CD4-positive, alpha-beta T cell treated with Interleukin-21 for 1 hour (primary cell): ENCODE measurements around the gene CHRND.
"Not testable (repeated sequence)": the region's sequence is repeated elsewhere in the genome, so short reads cannot be mapped to it uniquely, and the experiment has no call there.

ENCODE experiments used
- DNase-seq: peaks from one replicate; pipeline ENCODE4 v3.0.0-alpha.2; 2020

The CHRND gene

DNA sequence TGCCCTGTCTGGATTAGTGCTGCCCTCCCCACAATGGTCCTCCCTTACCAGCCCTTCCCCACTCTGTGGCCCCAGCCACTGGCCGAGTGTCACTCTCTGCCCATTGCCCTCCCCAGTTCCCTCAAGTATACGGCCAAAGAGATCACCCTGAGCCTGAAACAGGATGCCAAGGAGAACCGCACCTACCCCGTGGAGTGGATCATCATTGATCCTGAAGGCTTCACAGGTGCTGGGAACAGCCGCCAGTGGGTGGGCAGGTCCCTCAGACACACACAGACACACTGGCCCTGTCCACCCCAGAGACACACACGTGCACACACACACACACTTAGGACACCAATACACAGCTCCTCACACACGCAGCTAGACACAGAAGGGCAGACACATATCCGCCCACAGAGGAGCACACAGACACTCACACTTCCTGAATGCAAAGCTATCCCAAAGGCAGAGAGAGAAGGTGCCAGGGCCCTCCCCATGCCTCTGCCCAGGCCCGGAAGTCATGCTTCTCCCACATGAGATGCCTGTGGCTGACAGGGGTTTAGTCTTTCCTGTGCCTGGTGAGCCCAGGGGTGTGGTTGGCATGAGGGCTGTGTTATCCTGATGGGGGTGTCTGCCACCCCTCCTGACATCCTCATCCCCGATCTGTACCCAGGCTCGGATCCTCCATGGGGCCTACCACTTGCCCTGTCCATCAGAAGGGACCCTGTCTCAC, 2.9 kb downstream of the CHRND start:
- DNase-seq = no peak

DNA sequence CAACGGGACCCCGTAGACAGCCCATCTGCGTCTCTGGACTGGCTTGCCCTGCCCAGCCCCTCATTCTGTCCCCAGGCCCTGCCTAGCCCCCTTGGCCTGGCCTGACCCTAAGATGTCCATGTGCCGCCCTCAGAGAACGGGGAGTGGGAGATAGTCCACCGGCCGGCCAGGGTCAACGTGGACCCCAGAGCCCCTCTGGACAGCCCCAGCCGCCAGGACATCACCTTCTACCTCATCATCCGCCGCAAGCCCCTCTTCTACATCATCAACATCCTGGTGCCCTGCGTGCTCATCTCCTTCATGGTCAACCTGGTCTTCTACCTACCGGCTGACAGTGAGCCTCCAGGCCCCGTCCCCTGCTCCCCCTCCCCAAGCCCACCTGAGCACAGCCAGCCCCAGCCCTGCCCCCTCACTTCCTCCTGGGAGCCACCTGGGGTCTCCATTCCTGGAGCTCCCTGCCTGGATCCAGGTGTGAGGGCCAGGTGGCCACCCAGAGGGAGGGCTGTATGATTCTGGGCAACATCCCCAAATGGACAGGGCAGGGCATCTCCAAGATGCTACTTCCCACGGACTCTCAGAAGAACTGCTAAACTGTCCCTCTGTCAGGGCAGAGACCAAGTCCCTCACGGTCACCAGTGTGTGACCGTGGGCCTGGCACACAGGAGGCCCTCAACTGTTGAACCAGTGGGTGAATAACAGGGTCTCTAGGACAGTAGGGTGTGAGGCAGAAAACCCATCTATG, 4.0 kb downstream of the CHRND start:
- DNase-seq = no peak

DNA sequence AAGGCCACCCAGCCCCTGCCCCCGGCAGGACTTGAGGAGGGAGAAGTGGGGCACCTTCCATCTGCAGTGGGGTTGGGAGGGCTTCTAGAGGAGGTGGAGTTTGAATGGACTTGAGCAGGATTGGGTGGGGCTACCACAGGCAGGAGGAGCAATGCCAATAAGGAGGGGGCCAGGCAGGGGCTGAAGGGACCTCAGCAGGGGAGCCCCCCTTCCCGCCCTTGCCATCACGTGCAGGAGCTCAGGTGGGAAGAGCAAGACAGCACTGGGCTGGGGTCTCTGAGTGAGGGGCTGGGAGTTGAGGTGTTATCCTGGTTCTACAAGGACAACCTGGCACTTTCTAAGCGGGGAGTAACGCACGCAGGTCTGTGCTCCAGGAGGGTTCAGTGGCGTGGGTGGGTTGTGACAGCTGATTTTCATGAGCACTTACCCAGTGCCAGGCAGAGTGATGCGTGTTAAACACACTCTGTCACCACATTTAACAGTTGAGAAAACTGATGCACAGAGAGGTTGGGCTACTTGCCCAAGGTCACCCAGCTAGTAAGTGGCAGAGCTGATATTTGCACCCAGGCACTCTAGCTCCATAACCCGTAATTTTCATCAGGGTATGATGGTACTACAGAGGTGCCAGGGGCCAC, 4.8 kb downstream of the CHRND start:
- no peak for DNase-seq

DNA sequence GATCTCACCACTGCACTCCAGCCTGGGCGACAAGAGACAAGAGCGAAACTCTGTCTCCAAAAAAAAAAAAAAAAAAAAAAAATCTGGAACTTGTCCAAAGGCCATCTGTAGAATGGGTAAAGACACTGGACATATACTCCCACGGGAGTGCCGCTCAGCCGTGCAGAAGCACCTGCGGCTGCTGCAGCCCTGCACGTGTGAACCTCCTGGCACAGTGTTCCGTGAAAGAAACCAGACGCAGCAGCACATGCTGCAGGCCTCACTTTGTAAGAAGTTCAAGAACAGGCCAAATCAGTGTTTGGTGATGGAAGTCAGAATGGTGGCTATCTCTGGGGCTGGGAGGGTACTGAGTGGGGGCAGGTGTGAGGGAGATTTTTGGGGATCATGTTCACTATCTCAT, 6.5 kb downstream of the CHRND start:
- DNase-seq = no peak

DNA sequence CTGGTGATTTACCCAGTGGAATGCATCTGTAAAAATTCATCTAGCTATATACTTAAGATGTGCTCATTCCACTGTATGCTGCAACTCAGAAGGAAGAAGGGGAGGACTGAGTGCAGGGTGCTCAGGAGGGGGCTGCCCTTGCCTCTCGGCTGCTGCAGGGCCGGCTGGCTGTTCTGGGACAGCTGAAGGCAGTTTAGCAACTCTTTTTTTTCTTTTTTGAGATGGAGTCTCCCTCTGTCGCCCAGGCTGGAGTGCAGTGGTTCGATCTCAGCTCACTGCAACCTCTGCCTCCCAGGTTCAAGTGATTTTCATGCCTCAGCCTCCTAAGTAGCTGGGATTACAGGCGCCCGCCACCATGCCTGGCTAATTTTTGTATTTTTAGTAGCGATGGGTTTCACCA, 6.9 kb downstream of the CHRND start:
- DNase-seq = not testable (repeated sequence)

DNA sequence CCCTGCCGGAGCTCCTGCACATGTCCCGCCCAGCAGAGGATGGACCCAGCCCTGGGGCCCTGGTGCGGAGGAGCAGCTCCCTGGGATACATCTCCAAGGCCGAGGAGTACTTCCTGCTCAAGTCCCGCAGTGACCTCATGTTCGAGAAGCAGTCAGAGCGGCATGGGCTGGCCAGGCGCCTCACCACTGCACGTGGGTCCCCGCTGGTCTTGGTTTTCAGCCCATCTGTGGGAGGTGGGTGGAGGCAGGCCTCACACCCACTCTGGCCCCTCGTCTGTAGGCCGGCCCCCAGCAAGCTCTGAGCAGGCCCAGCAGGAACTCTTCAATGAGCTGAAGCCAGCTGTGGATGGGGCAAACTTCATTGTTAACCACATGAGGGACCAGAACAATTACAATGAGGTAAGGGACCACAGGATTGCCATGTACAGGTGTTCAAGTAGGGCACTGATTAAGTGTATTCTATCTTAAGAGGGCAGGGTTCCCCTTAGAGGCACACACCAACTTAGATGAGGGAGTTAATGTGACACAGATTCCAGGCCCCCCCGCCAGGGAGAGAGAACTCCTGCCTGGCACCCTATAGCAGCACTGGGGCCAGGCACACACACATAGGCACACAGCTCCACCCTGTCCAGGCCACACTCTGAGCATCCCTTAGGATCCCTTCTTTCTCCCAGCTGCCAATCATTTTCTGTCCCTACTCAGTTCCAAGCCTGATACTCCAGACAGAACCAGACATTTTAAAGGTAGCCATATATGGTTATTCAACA, 8.2 kb downstream of the CHRND start:
- DNase-seq = no peak

DNA sequence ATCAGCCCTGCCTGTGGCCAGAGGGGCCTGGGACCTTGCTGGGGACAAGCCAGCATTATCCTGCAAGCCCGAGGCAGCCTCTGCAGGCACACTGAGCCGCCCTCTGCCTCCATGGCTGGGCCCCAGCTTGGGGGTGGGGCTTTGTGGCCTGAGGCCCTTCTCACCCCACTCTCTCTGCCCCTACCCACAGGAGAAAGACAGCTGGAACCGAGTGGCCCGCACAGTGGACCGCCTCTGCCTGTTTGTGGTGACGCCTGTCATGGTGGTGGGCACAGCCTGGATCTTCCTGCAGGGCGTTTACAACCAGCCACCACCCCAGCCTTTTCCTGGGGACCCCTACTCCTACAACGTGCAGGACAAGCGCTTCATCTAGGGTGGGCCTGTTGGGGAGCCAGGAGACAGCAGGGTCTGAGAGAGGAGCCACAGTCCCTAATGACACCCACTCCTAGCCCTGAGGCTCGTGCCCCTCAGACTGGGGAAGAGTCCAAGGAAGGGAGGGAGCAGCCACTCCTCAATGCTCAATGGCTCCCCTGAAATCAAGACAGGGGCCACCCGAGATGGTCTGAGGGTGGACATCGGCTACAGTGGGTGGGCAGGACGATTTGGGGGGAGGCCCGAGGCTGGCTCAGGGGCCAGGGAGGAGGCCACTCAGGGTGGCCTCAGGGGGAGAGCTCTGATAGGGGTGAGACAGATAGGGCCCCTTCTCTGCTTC, 9.1 kb downstream of the CHRND start:
- no peak for DNase-seq

DNA sequence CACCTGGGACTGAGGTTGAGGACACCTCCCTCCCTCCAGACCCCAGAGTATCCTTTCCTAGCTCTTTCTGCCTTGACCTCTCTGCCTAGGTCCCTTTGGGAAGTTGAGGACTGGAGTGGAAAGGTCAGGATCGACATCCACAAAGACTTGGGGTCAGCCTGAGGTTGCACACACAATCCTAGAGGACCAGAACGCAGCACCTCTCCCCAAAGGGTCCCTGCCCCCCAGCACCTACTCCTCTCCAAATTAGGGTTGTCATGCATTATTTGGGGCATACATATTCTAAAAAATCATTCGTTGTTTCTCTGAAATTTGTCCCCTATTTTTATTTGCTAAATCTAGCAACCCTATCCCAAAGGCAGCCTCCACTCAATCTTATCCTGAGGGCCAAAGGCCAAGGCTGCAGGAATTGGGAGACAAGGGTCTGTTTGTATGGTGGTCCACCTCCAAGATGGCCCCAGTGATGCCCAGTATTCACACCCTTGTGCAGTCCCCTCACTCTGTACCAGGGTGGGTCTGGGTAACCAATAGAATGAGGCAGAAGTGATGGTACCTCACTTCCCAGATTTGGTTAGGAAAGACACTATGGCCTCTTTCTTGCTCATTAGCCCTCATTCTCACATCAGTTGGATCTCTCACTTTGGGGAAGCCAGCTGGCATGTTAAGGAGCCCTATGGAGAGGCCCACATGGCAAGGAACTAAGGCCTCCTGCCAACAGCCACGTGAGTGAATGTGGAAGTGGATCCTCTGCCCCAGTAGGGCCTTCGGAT, 10.0 kb downstream of the CHRND start:
- DNase-seq = no peak

DNA sequence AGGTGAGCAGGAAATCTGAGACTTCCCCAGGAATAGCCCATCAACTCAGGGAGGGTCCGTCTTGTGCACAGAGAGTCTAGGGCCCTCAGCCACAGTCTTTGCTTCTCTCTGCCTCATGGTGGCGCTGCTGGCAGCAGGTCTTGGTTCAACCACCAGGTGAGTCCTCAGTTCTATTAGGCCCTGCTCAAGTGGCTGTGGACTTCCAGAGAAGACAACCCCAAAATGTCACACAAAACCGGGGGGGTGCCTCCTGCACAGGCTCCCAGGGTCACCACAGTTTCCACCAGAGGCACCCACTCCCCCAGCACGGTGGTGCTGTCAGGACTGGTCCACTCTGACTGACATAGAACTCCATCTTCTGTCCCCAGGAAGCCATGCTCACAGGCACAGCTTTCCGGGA, 11.1 kb downstream of the CHRND start:
- no peak for DNase-seq

DNA sequence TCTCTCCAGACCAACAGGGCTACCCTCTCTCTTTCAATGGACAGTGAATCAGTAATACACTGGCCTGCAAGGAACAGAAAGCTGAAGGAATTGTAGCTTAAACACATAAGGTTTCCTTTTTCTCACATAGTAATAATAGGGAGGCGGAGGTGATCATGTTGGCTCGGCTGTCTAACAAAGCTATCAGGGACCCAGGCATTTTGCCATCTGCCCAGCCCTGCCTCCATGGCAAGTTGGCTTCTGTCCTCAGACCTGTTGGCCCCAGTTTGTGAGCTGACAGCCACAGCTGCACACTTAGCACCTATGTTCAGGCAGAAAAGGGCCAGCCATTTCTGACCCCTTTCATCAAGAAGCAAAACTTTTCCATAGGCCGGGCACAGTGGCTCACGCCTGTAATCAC, 11.5 kb downstream of the CHRND start:
- DNase-seq = no peak

DNA sequence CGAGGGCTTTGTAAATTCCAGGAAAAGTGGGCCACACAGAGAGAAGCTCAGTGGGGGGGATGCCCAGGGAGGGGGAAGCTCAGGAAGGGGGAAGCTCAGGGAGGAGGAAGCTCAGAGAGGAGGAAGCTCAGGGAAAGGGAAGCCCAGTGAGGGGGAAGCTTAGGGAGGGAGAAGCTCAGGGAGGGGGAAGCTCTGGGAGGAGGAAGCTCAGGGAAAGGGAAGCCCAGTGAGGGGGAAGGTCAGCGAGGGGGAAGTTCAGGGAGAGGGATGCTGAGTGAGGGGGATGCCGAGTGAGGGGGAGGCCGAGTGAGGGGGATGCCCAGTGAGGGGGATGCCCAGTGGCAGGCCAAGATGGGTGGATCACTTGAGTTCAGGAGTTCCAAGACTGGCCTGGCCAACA, 12.7 kb downstream of the CHRND start:
- no peak for DNase-seq

DNA sequence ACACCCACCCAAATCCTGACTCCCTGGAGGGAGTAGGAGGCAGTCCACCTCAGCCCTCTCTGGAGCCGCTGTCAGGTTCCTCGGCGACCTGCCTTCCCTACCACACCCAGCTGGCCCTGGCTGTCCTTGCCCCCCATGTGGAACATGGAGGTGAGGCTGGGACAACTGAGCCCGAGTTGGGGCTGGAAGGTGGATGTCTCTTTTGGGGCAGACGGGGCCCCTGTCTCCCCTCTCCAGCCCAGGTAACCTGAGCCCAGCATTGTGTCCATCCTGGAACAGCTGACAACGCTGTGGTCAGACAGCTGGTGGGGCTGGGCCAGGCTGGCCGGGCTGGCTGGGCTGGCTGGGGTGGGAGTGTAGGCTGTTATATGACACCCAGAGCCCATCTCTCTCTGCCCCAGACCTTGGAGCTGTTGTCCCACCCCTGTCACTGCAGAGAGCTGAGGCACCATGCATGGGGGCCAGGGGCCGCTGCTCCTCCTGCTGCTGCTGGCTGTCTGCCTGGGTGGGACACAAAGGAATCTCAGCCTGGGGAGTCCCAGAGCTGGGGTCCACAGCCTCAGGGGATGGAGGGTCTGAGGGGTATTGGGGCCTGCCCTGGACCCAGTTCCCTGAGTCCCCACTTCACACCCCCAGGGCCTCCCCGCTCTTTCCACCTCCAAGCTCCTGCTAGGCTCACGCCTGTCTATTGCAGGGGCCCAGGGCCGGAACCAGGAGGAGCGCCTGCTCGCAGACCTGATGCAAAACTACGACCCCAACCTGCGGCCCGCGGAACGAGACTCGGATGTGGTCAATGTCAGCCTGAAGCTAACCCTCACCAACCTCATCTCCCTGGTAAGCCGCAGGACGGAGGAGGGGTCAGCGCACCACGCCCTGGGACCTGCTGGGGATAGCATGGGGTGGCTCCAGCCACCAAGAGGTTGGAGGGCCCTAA, 13.6 kb downstream of the CHRND start, which contains the start of gene CHRNG:
Gene CHRNG (plus strand): TSS at position 395 of the 934 bp plus-strand sequence. CDS start 56 bp downstream, at position 451.
- DNase-seq = no peak

DNA sequence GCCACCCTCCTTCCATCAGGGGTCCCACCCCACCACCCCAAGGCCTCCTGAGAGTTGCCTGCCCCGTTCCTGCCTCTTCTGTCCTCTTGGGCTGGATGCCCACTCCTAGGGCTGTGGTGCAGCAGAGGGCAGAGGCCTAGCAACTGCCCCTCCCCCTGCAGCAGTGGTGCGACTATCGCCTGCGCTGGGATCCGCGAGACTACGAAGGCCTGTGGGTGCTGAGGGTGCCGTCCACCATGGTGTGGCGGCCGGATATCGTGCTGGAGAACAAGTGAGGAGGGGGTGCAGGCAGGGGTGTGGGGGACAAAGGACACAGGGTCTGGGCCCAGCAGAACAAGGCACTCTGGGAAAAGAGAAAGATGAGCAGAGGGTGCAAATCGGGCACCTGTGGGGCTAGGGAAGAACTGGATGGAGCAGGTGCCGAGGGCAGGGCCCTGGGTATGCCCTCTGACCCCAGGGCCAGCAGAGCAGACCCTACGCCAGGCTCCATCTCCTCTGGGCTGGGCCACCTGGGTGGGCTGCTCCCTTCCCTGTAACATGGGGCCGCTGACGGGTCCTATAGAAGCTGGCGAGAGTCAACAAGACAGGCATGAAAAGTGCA, 14.6 kb downstream of the CHRND start:
- no peak for DNase-seq

DNA sequence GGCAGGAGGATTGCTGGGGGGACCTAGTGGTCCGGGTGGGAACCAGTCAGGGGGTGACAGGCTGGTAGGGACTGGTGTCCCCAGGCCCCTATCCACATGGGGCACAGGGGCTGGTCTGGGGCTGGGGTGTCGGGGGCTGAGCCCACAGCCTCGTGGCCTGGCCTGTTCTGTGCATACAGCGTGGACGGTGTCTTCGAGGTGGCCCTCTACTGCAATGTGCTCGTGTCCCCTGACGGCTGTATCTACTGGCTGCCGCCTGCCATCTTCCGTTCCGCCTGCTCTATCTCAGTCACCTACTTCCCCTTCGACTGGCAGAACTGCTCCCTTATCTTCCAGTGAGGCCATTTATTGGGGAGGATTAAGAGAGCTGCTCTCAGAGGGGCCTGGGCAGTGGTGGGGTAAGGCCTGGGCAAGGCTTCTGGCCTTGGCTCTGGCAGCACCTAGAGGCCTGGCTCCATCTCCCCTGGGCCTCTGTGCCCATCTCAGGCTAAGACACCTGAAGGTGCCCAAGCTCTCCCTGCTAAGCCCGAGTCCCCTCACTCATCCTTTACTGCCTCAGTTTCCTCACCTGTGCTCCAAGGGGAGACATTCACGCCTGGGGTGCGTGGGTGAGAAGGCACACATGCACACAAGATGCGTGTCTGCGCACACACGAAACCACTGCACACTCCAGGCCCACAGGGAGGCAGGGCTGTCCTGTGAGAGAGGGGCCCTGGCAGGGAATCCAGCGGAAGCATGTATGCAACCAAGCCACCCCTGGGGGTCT, 15.4 kb downstream of the CHRND start:
- no peak for DNase-seq

DNA sequence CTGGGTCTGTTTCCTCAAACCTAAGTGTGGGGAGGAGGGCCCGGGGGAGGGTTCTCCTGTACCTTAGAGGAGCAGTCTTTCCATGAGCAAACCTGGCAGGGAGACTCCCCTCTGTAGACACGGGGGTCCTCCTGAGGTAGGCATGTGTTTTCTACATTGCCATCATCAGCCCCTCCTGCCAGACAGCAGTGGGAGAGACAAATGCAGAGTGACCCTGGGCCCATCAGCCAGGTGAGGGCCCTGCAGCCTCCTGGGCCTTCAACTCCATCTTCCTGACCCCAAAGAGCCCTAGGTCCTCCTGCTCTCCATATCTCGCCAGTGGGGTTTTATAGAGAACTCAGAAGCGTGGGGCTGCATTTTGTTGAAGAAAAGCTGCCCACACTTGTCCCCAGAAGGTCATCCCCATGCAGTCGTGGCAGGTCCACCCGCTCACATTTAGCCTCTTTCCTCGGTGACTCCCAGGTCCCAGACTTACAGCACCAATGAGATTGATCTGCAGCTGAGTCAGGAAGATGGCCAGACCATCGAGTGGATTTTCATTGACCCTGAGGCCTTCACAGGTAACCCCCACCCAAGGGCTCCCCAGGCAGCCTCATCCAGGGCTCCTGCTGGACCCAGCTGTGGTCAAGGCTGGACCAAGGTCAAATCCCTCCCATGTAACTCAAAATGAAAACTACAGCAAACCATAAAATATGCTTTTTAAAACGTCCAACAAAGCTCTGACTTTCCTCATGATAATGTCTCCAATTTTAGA, 16.2 kb downstream of the CHRND start:
- DNase-seq = no peak

DNA sequence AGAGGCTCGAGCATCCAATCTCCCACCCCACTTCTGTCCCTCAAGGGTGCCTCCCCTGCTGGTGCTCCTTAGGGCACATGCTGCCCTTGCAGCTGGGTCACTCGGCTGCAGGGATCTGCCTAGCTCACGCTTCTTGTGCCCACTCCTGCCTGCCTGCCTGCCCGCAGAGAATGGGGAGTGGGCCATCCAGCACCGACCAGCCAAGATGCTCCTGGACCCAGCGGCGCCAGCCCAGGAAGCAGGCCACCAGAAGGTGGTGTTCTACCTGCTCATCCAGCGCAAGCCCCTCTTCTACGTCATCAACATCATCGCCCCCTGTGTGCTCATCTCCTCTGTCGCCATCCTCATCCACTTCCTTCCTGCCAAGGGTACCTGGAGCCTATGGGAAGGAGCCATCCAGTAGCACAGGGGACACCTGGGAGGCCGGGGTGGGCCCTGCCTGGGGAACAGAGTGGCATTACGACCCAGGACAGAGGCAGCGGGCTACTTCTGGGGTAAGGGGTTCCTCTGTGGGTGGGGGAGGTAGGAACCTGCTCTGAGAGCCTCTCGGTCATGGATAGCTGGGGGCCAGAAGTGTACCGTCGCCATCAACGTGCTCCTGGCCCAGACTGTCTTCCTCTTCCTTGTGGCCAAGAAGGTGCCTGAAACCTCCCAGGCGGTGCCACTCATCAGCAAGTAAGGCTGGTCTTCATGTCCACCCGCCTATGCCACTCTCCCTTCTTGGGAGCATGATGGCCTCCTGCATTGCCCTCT, 16.9 kb downstream of the CHRND start:
- no peak for DNase-seq

DNA sequence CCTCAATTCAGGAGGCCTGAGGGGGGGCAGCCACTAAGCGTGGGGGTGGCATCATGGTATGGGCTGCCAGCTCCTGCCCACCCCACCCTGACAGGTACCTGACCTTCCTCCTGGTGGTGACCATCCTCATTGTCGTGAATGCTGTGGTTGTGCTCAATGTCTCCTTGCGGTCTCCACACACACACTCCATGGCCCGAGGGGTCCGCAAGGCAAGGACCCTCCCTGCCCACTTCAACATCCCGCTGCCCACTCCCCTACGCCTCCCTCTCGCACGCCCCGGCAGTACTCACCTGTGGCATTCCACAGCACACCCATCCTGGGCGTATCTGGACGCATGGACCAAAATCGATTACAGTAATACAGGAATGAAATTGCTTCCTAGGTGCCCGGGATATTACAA, 17.5 kb downstream of the CHRND start:
- no peak for DNase-seq
